NCI-H2227 (cell line): ENCODE data around the gene SORBS2.

Experiments used
- DNase-seq: peaks from one replicate; lab custom pipeline; 2025; ENCODE audit not compliant: unreplicated experiment; lab: John Stamatoyannopoulos, UW

The SORBS2 gene

GRCh38 chr4:185740471-185740873 is 71.5 kb downstream of the SORBS2 start:
- DNase-seq, result no peak

- no peak for DNase-seq
These were observed 73.2 kb downstream of the SORBS2 start for GRCh38 chr4:185738820-185739219.

DNA sequence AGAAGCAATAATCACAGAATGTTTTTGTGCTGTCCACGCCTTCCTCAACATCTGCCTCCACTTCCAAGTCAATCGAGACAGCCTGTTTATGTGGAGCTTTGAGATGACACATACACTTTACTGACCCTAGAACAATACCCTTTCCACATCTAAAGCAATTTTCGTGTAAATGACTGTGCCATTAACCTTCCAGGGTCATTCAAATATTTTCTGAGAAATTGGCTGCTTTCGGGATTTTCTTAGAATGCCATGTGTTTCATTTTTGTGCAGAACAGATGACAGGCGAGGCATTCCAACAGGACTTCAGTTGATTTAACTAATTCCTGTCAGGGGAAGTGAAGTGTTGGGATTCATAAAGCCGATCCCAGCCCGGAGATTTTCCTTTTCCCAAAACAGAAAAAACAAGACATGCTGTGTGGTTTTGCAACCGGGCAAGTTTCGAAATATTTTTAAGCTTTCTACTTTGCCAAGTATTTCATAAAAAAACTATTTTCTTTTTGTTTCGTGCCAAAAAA is 73.9 kb downstream of the SORBS2 start:
- DNase-seq, result peak; percentile 17

GRCh38 chr4:185737489-185738037 is 74.4 kb downstream of the SORBS2 start:
- DNase-seq, result no peak

DNA sequence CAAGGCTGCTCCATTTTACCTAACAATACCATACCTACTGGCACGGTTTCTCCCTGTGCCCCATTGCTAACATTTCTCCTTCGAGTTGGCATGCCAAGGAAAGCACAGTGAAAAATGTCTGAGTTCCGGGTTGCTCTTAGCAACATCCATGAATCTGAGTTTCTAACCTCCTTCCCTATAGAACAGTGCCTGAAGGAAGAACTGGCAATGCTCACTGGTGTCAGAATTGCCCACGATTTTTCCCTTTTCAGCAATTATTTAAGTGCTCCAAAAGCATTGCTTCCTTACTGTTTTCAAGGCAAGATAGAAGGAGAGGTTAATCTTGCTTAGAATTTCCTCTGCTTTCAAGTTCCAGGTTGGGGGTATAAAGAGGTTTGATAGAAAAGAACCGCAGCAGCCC is 75.1 kb downstream of the SORBS2 start:
- DNase-seq, result no peak

DNA sequence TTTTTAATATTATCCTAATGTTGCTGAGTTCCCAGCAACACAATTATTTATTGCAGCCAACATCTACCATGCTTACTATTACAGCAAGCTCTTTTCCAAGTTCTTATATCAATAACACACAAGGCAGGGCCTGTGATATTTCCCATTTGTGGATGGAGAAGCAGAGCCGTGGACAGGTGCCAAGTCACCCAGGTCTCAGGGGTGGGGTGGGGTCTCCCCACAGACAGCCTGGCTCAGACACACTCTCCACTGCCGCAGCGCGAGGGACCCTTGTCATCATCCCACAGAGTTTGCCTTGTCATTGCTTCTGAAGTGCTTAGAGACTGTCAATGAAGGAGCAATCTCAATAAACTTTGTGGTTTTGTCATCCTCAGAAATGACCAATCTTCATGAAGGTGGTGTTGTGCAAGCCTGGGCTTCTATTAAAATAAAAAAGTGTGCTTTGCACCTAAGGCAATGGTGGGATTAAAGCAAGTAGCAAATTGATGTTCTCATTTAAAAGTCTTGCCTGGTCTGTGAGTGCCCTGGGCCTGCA is 76.1 kb downstream of the SORBS2 start:
- no peak for DNase-seq

DNA sequence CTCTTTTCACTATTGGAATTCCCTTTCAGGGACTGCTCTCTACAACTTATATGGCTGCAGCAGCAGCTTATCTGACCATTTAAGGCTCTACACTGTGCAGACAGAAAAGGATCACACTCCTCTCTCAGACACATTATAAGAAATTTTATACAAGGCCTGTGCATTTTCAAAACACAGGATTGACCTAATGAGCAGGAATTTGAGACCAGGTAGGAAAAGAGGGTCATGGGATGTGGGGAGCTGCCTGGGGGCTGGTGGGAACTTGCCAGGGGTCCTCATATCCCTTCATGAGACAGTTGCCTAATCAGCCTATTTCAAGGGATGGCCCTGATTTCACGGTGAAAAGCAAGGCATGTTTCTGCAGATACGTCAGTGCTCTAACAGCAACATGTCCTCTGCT is 77.1 kb downstream of the SORBS2 start:
- DNase-seq, result no peak

DNA sequence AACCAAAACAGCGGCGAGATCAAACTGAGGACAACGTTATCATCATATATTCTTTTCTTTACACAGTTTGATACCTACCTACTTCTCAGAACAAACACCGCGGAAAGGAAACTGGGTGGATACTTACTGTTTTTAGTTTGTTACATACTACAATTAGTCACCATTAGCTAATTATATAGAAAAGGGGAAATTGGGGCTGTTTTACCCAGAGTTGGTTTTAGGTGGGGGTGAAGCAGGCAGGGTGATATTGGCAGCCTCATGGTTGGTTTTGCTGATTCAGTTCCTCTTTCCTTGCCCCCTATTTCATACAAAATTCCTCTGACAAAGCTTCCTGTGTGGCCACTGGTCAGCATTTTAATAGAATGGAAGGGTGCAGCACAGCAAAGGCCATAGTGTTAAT is 77.8 kb downstream of the SORBS2 start:
- no peak for DNase-seq

GRCh38 chr4:185730849-185731608 is 81.0 kb downstream of the SORBS2 start:
- no peak for DNase-seq

GRCh38 chr4:185730387-185730786 is 81.6 kb downstream of the SORBS2 start:
- no peak for DNase-seq

GRCh38 chr4:185729391-185729804 is 82.6 kb downstream of the SORBS2 start:
- DNase-seq, result no peak

- DNase-seq, result no peak
These were observed 83.1 kb downstream of the SORBS2 start for GRCh38 chr4:185728893-185729292.

GRCh38 chr4:185726931-185727330 is 85.1 kb downstream of the SORBS2 start:
- no peak for DNase-seq

- DNase-seq, result no peak
These were observed 88.2 kb downstream of the SORBS2 start for GRCh38 chr4:185723631-185724260.

- DNase-seq, result no peak
These were observed 90.0 kb downstream of the SORBS2 start for GRCh38 chr4:185722029-185722316.

GRCh38 chr4:185721190-185722028 is 90.6 kb downstream of the SORBS2 start:
- no peak for DNase-seq

DNA sequence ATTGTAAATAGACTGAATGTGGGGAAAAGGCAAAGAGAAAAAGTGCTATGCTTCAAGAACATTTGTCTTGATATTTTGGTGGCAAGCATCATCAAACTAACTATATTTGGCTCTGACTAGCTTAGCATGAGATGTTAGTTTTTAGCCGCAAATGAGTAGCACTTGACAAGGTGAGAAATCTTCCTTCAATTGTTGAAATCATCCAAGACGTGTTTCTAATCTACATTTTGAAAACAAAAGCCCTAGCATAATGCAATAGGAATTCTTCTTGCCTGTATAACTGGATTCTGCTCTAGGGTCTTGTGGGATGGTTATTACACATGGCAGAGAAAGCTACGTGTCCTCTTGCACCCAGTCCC is 92.5 kb downstream of the SORBS2 start:
- DNase-seq, result no peak

DNA sequence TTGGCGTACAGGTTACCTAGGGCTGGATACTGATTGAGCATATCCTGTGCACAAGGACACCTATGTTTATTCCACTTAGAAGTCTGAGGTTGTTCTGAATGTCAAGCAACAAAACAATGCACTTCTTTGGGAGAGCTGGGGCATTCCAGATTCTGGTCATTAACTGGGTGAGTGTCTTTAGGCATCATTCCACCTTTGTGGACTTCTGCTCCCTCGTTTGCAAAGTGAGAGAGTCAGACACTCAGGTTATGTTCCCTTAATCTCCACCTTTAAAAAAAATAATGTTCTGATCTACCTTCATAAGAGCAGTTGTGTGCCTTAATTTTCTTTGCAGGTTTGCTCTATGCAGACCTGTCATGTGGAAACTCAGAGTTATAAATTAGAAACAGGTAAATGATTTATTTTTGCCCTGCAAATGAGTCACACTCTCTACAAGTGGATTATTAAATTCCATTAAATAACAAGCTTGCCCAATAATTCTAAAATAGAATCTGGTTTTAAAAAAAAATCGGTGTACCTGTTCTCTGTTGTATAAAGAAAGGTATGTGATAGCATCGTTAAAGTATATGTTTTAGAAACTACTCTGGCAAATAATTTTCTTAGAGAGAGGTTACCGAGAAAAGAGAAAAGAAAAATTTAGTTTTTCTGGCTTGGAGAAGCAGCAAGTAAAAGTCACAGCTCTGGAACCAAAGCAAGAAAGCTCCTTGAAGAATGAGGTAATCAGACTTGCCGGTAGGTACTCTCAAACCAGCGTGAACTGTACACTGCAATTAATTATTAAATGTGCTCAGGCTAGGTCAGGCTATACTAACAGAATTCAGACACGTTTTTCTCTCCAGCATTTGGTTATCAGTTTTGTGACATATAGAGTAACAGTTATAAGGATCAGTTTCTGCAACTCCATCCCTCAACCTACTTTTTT is 93.2 kb downstream of the SORBS2 start:
- no peak for DNase-seq

DNA sequence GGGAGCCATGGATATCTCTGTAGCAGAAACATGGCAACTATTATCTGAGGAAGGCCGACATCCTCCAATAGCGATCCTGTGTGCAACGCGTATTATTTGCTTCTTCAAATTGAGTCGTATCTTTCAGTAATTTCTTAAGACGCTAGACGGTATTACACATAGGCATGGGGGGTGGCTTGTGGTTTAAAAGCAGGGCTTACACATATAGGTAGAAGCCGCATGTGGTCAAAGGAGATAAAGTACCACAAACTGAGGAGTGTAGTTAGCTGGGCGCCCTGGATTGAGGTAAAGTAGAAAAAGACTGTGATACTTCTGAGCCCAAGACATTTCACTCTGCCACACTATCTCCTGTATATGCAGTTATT is 94.6 kb downstream of the SORBS2 start:
- DNase-seq, result no peak

DNA sequence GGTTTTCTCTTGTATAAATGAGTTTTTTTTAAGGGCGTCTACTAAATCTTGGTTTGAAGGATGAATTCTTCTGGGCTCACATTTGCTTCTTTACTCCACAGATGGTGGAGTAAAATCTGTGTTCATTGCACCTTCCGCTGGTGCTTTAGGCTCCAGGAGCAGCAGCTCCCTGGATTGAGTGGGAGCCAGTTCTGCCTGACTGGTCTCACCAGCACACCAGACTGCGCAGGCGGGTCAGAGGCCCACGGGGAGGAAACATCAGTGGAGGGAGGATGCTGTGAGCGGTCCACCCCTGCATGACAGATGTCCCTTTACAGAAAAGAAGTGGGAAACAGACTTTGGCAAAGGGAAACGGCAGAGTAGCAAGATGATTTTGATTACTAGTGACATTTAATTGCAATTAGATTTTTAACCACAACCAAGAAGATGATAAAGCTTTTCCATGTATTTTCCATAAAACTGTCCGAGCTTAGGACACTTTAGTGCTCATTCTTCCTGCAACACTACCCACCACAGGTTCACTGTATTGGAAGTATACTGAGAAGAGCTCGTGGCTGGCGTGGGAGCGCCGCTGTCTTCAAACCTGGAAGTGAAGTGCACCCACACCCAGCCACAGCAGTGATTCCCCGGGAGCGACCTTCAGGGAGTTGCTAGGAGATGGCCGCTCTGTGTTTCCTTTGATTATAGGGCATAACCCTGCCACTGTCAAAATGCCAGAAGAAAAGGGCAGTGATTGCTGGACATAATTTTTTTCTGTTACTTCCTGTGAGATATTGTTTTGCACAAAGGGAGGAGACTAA is 95.2 kb downstream of the SORBS2 start:
- DNase-seq, result no peak
